ENCODE measurements around the gene FGF2.

DNA sequence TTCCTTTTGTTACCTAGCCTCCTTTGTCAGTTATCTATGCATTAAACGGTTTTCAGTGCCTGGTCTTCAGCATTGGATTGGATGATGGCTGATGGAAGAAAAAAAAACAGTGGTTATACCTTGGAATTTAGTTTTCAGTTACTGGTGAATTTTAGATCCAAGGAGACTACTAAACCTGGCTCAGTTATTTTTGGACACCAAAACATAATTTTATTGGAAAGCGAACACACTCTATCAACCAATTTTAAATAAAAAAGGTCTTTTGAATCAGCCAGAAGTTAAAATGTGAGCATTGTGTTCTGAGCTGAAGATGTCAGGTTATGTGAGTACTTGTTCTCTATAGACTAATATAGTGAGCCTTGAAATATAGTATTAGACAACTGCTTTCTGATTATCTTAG, 32.1 kb downstream of the FGF2 start:
- TF ChIP-seq, protein P1, sequence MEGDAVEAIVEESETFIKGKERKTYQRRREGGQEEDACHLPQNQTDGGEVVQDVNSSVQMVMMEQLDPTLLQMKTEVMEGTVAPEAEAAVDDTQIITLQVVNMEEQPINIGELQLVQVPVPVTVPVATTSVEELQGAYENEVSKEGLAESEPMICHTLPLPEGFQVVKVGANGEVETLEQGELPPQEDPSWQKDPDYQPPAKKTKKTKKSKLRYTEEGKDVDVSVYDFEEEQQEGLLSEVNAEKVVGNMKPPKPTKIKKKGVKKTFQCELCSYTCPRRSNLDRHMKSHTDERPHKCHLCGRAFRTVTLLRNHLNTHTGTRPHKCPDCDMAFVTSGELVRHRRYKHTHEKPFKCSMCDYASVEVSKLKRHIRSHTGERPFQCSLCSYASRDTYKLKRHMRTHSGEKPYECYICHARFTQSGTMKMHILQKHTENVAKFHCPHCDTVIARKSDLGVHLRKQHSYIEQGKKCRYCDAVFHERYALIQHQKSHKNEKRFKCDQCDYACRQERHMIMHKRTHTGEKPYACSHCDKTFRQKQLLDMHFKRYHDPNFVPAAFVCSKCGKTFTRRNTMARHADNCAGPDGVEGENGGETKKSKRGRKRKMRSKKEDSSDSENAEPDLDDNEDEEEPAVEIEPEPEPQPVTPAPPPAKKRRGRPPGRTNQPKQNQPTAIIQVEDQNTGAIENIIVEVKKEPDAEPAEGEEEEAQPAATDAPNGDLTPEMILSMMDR (IDR thresholded peaks at IDR 0.05): no peak
- TF ChIP-seq CBFB (CRISPR knock-in tag; IDR thresholded peaks at IDR 0.05; ENCODE audit: low read depth): no peak
- TF ChIP-seq MAX (CRISPR knock-in tag; IDR thresholded peaks at IDR 0.05): no peak
- no peak for TF ChIP-seq SMAD3 (CRISPR knock-in tag; IDR thresholded peaks at IDR 0.05; ENCODE audit: borderline replicate concordance)
- TF ChIP-seq, protein P2, sequence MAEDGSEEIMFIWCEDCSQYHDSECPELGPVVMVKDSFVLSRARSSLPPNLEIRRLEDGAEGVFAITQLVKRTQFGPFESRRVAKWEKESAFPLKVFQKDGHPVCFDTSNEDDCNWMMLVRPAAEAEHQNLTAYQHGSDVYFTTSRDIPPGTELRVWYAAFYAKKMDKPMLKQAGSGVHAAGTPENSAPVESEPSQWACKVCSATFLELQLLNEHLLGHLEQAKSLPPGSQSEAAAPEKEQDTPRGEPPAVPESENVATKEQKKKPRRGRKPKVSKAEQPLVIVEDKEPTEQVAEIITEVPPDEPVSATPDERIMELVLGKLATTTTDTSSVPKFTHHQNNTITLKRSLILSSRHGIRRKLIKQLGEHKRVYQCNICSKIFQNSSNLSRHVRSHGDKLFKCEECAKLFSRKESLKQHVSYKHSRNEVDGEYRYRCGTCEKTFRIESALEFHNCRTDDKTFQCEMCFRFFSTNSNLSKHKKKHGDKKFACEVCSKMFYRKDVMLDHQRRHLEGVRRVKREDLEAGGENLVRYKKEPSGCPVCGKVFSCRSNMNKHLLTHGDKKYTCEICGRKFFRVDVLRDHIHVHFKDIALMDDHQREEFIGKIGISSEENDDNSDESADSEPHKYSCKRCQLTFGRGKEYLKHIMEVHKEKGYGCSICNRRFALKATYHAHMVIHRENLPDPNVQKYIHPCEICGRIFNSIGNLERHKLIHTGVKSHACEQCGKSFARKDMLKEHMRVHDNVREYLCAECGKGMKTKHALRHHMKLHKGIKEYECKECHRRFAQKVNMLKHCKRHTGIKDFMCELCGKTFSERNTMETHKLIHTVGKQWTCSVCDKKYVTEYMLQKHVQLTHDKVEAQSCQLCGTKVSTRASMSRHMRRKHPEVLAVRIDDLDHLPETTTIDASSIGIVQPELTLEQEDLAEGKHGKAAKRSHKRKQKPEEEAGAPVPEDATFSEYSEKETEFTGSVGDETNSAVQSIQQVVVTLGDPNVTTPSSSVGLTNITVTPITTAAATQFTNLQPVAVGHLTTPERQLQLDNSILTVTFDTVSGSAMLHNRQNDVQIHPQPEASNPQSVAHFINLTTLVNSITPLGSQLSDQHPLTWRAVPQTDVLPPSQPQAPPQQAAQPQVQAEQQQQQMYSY (CRISPR knock-in tag; IDR thresholded peaks at IDR 0.05): no peak
- no peak for TF ChIP-seq CREB1 (CRISPR knock-in tag; IDR thresholded peaks at IDR 0.05)
- TF ChIP-seq RORB (CRISPR knock-in tag; IDR thresholded peaks at IDR 0.05): no peak
- TF ChIP-seq USF2 (CRISPR knock-in tag; IDR thresholded peaks at IDR 0.05): no peak
- no peak for TF ChIP-seq FOXJ3 (CRISPR knock-in tag; IDR thresholded peaks at IDR 0.05; ENCODE audit: borderline replicate concordance)
